Measurements from ENCODE around the gene STARD9. TPM values are rescaled to one million over a fixed set of nuclear protein-coding genes. Genes with fewer than 3 reads are reported as not detected.
"Not testable (repeated sequence)": the region's sequence is repeated elsewhere in the genome, so short reads cannot be mapped to it uniquely, and the experiment has no call there.

Gene STARD9
- polyA plus RNA-seq, 4 donors: 8.2 to 18.7 (median 10.8) TPM

DNA sequence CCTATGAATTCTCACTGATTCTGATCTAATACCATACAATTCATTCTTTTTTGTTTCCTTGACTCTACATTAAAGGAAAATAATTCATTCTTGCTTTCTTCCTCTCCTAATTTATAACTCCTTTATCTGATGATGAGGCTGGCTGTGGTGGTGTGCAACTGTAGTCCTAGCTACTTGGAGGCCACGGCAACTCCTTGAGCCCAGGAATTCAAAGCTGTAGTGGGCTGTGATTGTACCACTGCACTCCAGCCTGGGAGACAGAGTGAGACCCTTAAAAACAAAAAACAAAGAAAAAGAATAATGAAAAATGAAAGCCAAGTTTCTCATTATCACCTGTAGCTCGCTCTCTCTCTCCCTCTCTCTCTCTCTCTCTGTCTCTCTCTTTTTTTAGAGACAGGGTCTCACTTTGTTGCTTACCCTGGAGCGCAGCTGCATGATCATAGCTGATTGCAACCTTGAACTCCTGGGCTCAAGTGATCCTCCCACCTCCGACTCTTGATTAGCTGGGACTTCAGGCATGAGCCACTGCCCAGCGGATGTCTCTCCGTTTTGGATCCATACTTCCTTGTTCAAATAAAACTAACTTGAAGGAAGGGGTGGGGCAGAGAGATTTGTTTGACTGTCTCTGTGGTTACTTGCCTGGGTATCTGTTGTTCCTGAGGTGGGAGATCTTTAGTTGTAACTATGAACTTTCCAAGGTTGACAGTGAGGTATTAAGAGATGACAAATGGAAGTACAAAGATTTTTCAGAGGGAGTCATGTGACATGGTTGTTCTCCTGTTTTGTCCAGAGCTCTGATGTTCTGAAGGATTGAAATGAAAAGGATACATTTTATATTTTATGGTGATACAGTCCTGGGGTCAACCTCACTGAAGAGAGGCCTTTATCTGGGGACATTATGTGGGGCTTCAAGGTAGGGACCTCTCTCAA lies 46.9 kb downstream of the STARD9 start:
- no peak for DNase-seq (ENCODE audit: low read depth in 4 of 4, low spot score in 3 of 4)

DNA sequence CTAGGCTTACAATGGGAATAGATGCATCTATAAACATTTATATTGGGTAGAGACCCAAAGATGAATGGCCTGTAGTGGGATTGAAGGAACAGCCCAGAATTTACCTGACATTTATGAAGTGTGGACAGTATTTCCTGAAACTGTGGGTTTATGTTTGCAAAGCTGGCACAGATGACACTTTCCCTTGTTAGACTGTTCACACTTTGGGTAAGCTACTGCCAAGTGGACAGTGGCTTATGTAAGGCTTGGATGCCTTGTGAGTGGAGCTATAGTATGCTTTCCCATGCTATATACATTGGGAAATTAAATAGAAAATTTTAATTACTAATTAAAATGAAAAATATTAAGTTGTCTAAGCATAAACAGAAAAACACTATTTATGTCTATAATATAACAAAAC lies 48.5 kb downstream of the STARD9 start:
- no peak for DNase-seq (ENCODE audit: low read depth in 4 of 4, low spot score in 3 of 4)

DNA sequence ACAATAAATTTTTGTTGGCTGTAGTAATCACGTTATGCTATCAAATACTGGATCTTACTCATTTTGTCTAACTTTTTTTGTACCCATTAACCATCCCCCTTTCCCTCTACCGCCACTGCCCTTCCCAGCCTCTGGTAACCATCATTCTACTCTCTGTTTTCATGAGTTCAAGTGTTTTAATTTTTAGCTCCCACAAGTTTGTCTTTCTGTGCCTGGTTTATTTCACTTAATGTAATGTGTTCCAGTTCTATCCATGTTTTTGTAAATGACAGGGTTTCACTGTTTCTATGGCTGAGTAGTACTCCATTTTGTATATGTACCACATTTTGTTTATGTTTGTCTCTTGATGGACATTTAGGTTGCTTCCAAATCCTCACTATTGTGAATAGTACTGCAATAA lies 52.1 kb downstream of the STARD9 start:
- no peak for DNase-seq (ENCODE audit: low read depth in 4 of 4, low spot score in 3 of 4)

DNA sequence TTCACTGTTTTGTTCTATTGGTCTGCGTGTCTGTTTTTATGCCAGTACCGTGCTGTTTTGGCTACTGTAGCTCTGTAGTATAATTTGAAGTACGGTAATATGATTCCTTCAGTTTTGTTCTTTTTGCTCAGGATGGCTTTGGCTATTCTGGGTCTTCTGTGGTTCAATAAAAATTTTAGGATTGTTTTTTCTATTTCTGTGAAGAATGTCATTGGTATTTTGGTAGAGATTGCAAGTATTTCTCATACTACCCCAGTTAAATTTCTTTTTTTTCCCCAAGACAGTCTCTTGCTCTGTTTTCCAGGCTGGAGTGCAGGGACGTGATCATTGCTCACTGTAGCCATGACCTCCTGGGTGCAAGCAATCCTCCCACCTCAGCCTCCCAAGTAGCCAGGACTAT lies 53.4 kb downstream of the STARD9 start:
- DNase-seq (ENCODE audit: low read depth in 4 of 4, low spot score in 3 of 4): no peak

DNA sequence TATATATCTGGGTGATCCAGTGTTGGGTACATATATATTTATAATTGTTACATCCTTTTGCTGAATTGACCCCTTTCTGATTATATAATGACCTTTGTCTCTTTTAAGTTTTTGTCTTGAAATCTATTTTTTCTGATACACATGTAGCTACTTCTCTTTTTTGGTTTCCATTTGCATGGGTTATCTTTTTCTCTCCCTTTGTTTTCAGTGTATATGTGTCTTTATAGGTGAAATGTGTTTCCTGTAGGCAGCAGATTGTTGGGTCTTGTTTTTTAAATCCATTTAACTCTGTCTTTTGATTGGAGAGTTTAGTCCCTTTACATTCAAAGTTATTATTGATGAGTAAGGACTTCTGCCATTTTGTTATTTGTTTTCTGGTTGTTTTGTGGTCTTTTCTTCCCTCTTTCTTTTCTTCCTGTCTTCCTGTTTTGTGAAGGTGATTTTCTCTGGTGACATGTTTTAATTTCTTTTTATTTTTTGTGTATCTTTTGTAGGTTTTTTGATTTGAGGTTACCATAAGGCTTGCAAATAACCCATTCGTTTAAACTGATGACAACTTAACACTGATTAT lies 56.8 kb downstream of the STARD9 start:
- DNase-seq (ENCODE audit: low read depth in 4 of 4, low spot score in 3 of 4): no peak

DNA sequence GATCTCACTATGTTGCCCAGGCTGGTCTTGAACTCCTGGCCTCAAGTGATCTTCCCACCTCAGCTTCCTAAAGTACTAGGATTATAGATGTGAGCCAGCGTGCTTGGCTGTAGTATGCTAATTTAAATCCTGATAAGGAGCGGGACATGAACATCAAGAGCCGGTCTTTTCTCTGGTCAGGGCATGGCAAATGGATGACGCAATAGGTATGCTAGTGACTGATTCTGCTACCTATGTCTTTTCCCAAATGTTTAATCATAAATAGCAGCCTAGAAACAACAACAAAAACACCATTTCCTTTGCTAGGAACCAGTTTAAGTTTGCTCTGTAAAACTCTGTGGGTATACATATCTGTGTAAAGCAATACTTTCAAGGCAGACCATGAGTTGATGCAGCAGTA lies 64.7 kb downstream of the STARD9 start:
- no peak for DNase-seq (ENCODE audit: low read depth in 4 of 4, low spot score in 3 of 4)

DNA sequence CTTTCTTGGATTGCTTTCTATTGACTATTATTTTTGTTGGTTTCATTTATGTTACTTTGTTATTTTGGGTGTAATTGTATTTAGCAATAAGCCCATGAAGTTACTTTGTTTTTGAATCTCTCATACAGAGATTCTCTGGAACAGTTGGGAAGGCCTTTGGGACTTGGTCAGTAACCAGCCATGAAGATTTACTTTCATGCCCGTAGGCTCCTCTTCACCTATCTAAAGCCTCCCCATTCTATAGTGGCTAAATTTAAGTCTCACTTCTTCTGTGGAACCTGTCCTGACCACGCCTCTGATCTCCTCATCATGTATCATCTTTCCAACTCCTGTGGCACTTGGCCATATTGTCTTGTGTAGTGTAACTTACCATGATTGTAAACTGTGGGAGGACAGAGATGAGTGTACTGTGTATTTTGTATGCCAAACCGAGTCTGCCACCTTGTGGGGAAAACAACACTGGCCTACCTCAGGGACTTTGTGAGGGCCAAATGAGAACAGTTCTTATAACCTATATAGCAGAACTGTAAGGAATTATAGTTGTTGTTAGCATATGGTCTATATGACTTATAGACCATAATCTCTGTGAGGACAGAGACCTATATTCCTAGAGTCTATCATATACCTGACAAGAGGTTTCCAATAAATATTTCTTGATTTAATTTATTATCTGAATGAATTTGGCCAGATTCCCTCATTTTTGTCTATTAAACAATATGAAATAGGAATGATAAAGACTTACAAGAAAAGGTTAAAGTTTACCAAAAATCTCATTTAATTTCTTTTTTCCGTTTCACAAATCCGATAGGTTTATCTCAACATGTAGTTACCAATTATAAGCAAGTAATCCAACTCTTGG lies 75.0 kb downstream of the STARD9 start:
- peak; percentile 47 to 66 (median 55) for DNase-seq (ENCODE audit: low read depth in 4 of 4, low spot score in 3 of 4)

DNA sequence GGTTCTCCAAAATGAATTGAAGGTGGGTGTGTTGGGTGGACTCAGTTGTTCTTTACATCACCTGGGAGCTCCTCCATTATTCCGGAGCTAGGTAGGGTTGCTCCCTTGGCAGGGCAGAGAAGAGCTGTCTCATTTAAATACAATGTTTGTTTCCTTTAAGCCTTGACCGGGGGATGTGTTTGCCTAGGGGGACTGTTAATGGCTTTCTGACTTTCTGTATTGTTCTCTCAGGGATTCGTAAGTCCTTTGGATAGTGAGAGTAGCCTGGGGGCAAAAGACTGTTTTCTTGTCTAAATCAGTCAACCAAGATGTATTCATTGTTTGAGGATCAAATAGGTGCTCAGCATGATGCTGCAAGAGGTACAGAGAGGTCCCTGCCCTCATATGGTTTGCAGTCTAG lies 90.4 kb downstream of the STARD9 start:
- no peak for DNase-seq (ENCODE audit: low read depth in 4 of 4, low spot score in 3 of 4)

DNA sequence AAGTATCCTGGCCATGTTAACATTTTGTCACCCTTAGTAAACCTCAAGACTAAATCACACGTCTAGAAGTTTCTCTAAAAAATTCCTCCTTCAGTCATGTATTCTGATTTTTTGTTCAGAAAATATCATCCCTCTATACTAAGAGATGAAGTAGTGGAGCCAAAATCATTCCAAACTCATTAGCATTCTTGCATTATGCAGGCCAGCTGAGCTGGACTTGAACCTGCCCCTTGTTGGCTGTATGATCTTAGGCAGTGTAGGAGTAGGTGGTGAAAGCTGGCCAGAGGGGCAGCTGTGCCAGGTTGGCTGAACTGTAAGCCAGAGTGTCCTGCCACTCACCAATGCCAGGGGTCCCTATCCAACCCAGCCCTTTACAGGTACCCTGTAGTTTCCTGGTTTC lies 92.4 kb downstream of the STARD9 start:
- no peak for DNase-seq (ENCODE audit: low read depth in 4 of 4, low spot score in 3 of 4)

DNA sequence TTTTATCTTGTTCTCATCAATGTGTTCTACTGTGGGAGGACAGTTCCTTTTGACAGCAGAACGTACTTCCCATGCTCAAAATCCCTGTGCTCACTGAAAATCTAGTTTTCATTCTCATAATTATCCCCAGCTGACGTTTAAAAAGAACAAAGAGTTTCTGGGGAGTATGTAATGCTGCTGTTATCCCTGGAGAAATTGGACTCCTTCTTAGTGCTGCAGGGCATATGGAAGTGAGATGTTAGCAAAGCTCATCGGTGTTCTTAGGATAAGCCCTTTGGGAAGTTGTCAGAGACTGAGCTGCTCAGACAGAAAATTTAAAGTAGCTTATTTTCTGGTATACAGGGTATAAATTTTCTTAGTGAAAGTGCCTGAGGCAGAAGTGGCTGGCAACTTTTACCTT lies 95.0 kb downstream of the STARD9 start:
- no peak for DNase-seq (ENCODE audit: low read depth in 4 of 4, low spot score in 3 of 4)

DNA sequence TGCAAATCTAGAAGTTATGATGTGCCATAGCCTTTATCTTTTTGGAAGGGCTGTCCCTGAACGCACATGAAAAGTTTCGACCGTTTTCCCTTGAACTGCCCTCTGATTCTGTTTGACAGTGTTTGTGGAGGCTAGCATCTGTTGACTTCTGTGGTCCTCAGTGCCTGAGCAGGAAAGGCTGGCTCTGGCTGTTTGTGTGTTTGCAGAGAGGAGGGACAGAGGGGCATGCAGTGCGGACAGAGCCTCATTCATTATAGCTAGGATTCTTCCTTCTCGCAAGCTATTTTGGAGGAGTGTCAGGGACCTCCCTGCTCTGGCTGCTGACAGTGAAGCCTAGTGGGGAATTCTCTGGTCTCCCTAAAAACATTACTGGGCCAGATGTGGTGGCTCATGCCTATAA lies 97.0 kb downstream of the STARD9 start:
- DNase-seq (ENCODE audit: low read depth in 4 of 4, low spot score in 3 of 4): no peak

DNA sequence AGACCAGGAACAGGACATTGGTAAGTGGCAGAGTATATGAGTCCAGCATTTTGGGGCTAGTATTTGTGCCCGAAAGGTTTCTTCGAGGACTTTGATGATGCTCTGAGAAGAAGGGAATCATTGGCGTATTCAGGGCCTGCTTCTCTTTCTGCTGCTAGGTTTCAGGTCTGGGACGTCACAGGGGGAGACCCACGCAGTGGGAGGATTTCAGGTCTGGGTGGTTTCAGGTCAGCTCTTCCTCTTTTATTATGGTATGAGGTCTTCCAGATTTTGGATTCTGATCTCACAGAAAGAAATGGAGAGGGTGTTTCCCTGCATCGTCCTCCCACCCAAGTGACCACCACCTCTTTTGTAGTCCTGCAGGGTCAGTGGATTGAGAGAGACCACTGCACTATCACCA lies 99.1 kb downstream of the STARD9 start:
- no peak for DNase-seq (ENCODE audit: low read depth in 4 of 4, low spot score in 3 of 4)

DNA sequence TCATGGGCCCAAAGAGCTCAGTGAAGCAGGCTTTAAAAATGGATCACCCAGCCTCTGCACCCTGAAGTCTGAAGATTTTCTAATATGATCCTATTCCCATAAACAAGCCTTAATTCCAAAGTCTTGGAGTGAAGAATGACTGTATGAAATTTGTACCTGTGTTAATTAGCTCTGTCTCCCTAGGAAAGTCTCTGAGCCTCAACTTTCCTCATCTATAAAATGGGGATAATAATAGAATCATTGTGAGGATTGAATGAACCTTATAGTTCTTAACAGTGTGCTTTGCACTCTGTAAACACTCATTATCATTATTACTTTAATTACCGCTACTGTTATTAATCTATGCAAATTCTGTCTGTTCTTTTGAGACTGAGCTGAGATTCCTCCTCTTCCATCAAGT lies 99.6 kb downstream of the STARD9 start:
- DNase-seq (ENCODE audit: low read depth in 4 of 4, low spot score in 3 of 4): no peak

DNA sequence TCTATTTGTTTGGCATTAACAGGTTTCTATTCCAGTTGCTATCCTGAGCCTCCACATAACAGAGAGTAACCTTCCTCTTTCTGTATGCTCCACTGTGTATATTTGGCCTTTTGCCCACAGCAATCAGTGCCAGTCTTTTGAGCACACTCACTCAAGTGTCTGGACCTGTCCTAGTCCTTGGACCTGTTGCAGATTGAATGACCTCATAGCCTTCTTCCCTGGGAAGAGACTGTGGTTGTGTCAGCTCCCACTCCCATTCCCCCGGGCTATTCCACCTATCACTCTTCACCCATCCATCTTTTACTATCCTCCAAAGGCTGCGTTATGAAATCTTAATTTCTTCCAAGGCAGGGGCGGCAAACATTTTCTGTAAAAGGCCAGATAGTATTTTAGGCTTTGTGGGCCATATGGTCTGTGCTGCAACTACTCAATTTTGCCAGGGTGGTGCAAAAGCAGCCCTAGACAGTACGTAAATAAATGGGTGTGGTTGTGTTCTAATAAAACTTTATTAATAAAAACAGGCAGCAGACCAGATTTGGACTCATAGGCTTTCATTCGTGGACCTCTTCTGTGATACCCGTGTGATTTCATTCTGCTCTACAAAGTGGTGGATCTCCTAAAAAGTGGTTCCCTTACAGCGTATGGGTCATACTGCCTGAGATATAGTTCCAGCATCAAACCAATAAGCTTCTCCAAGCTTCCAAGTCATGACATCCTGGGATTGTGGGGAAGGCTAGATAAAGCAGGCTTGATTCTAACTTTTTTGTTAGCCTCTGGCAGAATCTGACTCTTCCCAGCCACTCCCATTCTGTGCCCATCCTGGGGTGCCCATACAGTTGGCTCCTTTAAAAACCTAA lies 104.1 kb downstream of the STARD9 start:
- DNase-seq (ENCODE audit: low read depth in 4 of 4, low spot score in 3 of 4): no peak

DNA sequence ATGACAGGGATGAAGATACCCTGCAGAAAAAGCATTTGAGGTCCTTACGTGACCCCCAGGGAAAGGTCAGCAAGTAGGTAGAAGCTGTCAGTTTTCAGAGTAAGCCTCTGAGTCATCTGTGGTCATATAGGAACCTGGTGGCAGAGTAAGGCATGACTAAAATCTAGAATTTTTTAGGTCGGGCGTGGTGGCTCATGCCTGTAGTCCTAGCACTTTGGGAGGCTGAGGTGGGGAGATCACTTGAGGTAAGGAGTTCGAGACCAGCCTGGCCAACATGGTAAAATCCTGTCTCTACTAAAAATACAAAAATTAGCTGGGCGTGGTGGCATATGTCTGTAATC lies 104.7 kb downstream of the STARD9 start:
- DNase-seq (ENCODE audit: low read depth in 4 of 4, low spot score in 3 of 4): not testable (repeated sequence)

DNA sequence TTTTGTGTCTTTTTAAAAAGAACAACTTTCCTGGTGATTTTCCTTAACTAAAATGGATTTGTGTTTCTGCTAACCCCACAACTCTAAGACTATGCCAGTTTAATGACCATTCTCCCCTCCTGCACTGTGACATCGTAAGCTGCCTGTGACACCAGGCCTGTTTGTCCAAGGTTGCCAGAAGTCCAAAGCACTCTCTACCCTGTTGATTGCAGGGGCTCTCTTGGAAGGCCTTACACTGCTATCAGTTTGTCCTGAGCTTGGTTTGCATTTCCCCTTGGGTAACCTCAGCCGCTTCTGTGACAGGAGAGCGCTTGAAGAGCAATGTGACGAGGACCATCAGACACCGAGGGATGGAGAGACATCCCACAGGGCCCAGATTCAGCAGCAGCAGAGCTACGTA lies 105.7 kb downstream of the STARD9 start:
- no peak for DNase-seq (ENCODE audit: low read depth in 4 of 4, low spot score in 3 of 4)

DNA sequence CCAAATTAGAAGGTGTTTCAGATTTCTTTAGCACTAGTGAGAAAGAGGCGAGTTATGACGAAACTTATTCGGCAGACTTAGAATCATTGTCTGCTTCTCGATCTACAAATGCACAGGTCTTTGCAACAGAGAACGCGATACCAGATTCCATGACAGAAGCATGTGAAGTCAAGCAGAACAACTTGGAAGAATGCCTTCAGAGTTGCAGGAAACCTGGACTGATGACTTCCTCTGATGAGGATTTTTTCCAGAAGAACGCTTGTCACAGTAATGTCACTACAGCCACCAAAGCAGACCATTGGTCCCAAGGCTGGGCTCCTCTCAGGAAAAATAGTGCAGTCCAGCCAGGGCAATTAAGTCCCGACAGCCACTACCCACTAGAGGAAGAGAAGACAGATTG lies 110.9 kb downstream of the STARD9 start:
- no peak for DNase-seq (ENCODE audit: low read depth in 4 of 4, low spot score in 3 of 4)

DNA sequence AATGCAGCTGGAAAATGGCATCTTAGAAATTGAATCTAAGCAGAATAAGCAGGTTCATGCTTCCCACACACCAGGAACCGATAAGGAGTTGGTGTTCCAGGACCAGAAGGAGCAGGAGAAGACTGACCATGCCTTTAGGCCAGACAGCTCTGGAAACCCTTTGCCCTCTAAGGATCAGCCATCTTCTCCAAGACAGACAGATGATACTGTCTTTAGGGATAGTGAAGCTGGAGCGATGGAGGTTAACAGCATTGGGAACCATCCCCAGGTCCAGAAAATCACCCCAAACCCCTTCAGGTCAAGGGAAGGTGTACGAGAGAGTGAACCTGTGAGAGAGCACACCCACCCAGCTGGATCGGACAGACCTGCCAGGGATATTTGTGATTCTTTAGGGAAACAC lies 112.3 kb downstream of the STARD9 start:
- no peak for DNase-seq (ENCODE audit: low read depth in 4 of 4, low spot score in 3 of 4)

DNA sequence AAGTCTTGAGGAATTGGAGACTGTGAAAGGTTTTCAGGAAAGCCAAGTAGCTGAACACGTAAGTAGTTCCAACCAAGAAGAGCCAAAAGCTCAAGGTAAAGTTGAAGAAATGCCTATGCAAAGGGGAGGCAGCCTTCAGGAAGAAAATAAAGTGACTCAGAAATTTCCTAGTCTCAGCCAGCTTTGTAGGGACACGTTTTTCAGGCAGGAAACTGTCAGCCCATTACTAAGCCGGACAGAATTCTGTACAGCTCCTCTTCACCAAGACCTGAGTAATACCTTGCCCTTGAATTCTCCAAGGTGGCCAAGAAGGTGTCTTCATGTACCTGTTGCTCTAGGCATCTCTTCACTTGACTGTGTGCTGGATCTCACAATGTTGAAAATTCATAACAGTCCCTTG lies 112.9 kb downstream of the STARD9 start:
- no peak for DNase-seq (ENCODE audit: low read depth in 4 of 4, low spot score in 3 of 4)

DNA sequence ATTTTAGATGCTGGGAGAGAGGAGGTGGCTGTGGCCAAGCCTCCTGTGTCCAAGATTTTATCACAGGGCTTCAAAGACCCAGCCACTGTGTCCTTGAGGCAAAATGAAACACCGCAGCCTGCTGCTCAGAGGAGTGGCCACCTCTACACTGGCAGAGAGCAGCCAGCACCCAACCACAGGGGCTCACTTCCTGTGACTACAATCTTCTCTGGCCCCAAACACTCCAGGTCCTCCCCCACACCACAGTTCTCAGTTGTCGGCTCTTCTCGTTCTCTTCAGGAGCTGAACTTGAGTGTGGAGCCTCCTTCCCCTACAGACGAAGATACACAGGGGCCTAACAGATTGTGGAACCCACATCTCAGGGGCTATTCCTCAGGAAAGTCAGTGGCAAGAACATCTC lies 115.9 kb downstream of the STARD9 start:
- no peak for DNase-seq (ENCODE audit: low read depth in 4 of 4, low spot score in 3 of 4)

DNA sequence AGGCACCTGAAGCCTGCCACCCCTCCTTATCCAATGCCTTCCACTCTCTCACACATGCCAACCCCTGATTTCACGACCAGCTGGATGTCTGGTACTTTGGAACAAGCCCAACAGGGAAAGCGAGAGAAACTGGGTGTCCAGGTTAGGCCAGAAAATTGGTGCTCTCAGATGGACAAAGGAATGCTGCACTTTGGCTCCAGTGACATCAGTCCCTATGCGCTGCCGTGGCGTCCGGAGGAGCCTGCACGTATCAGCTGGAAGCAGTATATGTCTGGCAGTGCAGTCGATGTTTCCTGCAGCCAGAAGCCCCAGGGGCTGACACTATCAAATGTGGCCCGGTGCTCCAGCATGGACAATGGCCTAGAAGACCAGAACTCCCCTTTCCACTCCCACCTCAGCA lies 116.4 kb downstream of the STARD9 start:
- no peak for DNase-seq (ENCODE audit: low read depth in 4 of 4, low spot score in 3 of 4)
